NCI-H1092 (cell line): ENCODE data around the gene CDK4.
"Not testable (repeated sequence)": the region's sequence is repeated elsewhere in the genome, so short reads cannot be mapped to it uniquely, and the experiment has no call there.

ENCODE experiments used
- DNase-seq: peaks from one replicate; lab custom pipeline; 2025; lab: John Stamatoyannopoulos, UW

Gene CDK4

GRCh38 chr12:57751788-57752667, at the start of gene CDK4:
Gene CDK4 (minus strand): TSS chr12:57752310. CDS start chr12:57751717, 593 bp downstream.
- DNase-seq: peak; percentile 97

- DNase-seq: no peak
These were observed 48.9 kb upstream of the CDK4 start for GRCh38 chr12:57800965-57801364.

GRCh38 chr12:57797933-57798332, 45.8 kb upstream of the CDK4 start:
- no peak for DNase-seq

DNA sequence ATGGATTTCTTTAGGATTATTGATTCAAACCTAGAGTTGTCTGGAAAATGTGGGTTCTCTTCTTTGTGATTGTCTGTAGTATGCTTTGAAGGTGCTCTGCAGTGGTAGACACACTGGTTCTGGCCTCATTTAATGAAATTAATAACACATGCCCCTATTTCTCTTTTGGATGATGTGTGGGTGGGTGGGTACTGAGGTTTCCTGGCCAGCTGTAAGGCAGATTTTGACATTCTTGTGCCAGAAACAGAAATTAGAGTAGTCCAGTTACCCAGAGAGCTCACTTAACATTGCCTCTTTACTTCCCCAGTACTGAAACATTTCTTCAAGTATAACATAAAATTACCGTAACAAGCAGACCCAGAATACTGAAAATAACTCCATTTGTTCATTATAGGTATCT, 44.9 kb upstream of the CDK4 start:
- no peak for DNase-seq

DNA sequence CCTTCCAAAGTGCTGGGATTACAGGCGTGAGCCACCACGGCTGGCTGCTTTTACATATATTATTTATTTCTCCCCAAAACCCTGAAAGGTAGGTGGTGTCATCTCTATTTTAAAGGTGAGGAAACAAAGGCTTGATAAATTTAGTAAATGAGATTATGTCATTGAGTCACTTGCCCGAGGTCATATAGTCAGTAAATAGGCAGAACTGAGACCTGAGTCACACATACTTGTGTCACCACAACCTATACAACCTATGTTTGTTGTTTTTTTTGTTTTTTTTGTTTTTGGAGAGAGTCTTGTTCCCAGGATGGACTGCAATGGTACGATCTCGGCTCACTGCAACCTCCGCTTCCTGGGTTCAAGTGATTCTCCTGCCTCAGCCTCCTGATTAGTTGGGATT, 43.2 kb upstream of the CDK4 start:
- no peak for DNase-seq

GRCh38 chr12:57793920-57794319, 41.8 kb upstream of the CDK4 start:
- DNase-seq: no peak

GRCh38 chr12:57783861-57784260, 31.8 kb upstream of the CDK4 start:
- no peak for DNase-seq

DNA sequence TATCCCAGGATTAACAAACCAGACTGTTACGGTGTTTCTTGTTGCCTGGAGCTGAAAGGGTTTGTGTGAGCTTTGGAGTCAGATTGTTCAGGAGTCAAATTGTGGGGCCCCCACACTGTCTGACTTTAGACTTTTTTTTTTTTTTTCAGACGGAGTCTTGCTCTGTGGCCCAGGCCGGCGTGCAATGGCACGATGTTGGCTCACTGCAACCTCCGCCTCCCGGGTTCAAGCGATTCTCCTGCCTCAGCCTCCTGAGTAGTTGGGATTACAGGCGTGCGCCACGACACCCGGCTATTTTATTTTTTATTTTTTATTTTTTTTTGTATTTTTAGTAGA, 31.3 kb upstream of the CDK4 start:
- no peak for DNase-seq

DNA sequence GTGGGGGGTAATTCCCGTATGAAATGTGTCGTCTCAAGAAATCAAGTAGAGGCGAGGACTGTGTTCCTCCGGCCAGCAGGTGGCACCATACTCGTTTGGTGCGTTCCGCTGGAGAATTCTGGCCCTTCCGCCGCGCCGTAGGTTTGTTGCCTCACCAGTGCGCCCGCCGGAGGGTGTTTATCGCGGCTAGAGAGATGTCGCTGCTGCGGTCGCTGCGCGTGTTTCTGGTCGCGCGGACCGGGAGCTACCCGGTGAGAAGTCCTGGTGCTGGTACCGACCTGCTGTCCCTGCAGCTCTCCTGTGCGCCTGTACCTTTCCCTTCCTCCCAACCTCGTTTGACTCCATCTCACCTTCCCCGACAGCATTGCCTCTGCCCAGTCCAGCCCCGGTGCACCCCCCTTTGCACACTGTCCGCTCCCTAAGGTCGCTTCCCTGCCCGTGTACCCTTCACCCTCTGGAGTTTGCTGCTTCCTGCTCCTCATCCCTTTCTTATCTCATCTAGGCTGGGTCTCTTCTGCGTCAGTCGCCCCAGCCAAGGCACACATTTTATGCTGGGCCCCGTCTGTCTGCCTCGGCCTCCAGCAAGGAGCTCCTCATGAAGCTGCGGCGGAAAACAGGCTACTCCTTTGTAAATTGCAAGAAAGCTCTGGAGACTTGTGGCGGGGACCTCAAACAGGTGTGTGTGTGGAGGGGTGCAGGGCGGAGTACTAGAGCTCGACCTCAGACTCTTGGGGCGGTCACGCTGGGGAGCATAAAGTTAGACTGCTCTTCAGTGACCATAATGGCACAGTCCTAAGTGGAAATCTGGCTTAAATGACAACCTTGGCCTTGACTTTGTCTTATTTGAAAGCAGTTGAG, 30.7 kb upstream of the CDK4 start, which contains the start of gene TSFM:
Gene TSFM (plus strand): TSS at position 180 of the 858 bp plus-strand sequence. CDS start 15 bp downstream, at position 195.
- DNase-seq: peak; percentile 84

DNA sequence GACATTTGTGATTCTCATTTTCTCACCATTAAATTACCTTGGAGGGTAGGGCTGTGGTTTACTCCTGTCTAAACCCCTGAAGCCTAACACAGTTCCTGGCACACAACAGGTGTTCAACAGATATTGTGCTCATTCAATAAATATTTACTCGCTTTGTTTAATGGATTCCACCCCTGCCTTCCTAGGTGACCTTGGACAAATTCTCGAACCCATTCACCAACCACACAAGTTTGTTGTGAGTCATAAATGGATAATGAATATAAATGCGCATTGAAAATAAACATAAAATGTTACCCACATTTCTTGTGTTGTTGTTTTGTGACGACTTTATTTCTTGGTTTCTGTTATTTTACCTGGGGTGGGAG, 30.1 kb upstream of the CDK4 start:
- DNase-seq: no peak

DNA sequence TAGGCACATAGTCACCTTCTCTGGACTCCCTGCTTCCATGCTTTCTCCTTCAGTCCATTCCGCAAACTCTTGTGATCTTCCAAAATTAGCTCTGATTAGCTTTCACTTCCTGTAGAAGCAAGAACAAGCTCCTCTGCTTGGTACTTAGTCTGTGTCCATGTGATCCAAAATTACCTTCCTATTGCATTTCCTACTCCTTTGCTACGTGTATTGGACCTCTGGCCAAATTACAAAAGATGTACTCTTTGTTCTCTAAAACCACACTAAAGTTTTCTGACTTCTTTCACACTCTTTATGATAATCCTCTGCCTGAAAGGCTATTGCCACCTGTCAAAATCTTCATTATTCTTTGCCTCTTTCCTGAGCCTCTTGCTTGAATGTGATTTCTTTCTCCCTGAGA, 29.7 kb upstream of the CDK4 start:
- DNase-seq: no peak

DNA sequence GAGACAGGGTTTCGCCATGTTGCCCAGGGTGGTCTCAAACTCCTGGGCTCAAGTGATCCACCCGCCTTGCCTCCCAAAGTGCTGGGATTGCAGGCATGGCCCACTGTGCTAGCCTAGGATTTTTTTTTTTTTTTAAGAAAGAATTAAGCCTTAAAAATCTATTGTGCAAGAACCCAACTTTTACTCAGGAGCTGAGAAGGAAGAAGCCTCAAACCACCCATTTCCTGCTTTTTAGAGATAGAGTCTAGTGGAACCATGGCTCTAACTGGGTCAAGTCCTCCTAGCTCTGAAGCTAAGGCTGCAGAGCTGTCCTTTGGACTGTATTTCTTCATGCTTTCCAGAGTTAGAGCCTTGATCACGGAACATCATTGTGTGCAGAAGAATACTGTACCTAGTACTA, 29.1 kb upstream of the CDK4 start:
- no peak for DNase-seq

- DNase-seq: no peak
These were observed 28.3 kb upstream of the CDK4 start for GRCh38 chr12:57780284-57780897.

- DNase-seq: no peak
These were observed 27.6 kb upstream of the CDK4 start for GRCh38 chr12:57779736-57780135.

- DNase-seq: no peak
These were observed 25.8 kb upstream of the CDK4 start for GRCh38 chr12:57777911-57778310.

DNA sequence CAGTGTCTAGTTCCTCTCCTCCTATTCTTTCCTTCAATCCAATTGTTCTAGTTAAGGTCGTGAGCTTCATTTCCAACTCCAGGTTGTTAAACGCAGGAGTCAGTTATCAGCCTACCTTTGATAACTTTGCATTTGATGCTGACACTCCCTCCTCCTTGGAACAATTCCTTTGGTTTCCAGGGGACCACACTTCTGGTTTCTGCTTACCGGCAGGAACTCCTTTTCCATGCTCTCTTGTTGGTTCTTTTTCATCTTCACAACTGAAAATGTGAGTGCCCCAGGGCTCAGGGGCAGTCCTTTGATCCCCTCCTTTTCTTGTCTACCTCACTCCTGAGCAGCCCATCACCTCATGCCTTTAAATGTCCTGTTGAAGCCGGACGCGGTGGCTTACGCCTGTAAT, 25.3 kb upstream of the CDK4 start:
- DNase-seq: no peak

GRCh38 chr12:57776247-57776587, 24.1 kb upstream of the CDK4 start:
- DNase-seq: no peak

GRCh38 chr12:57775563-57776246, 23.6 kb upstream of the CDK4 start:
- no peak for DNase-seq

- no peak for DNase-seq
These were observed 22.9 kb upstream of the CDK4 start for GRCh38 chr12:57775044-57775443.

DNA sequence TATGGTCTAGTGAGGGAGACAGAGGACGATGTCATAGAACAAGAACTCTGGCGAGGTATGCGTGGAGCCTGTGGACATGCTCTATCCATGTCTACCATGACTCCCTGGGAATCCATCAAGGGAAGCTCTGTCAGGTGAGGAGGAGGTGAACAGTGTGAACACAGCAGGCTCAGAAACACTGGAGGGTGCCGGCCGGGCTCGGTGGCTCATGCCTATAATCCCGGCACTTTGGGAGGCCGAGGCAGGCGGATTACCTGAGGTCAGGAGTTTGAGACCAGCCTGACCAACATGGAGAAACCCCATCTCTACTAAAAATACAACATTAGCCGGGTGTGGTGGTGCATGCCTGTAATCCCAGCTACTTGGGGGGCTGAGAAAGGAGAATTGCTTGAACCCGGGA, 22.5 kb upstream of the CDK4 start:
- DNase-seq: not testable (repeated sequence)

DNA sequence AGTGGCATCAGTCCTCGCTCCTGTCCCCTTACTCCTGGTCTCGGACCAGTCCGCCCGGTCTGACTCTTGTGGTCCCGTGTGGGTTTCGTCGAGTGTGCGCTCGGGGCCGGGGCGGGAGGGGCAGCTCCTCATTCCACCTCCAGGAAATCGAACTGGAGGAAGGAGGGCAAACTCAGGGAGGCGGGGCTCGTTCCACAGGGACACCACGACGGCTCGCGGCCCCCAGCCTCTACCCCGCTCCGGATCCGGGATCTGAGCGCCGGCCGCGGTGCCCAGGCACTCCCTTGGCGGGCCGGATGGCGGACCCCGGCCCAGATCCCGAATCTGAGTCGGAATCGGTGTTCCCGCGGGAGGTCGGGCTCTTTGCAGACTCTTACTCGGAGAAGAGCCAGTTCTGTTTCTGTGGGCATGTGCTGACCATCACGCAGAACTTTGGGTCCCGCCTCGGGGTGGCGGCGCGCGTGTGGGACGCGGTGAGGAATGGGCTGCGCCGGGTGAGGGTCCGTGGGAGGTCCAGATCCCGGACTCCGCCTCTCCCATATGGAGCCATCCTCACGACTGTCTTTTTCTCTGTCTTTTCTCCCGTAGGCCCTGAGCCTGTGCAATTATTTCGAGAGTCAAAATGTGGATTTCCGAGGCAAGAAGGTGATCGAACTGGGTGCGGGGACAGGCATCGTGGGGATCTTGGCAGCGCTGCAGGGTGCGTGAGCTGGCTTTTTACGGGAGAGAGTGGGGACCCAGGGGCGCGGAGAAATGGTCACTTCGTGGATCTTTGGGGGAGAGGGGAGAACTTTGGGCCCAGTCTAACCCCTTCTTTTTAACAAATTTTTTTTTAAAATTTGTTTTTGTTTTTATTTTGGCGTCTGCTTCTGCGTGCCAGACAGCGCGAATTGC, 20.6 kb upstream of the CDK4 start, which contains the start of gene EEF1AKMT3:
Gene EEF1AKMT3 (plus strand): TSS at position 186 of the 894 bp plus-strand sequence. CDS start 111 bp downstream, at position 297.
- no peak for DNase-seq
